AG09319 (cell line): ENCODE data around the gene LRRTM4.

ENCODE experiments used
- DNase-seq: peaks from one replicate; pipeline ENCODE4 v3.0.0-alpha.2; 2010; ENCODE audit warnings: low read depth; ENCODE audit errors: extremely low read depth
- TF ChIP-seq, protein P1 (sequence below): IDR thresholded peaks from 2 replicates; pipeline ENCODE4 v1.5.1; 2011; ENCODE audit warnings: low read depth, mild to moderate bottlenecking, inconsistent platforms, low read length, moderate library complexity

Gene LRRTM4

DNA sequence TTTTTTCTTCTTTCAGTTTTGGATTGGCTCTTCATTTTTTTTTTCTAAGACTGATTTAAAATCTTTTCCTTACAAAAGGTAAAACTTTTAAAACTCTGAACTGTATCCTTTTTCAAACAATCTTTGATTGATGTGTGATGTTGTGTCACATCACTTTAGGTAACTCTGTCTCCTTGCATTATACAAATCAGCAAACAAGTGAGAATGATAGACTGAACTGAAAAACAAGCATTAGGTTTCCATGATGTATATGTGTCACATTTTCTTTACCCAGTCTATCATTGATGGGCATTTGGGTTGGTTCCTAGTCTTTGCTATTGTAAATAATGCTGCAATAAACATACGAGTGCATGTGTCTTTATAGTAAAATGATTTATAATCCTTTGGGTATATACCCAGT, 655.7 kb downstream of the LRRTM4 start:
- TF ChIP-seq, protein P1, sequence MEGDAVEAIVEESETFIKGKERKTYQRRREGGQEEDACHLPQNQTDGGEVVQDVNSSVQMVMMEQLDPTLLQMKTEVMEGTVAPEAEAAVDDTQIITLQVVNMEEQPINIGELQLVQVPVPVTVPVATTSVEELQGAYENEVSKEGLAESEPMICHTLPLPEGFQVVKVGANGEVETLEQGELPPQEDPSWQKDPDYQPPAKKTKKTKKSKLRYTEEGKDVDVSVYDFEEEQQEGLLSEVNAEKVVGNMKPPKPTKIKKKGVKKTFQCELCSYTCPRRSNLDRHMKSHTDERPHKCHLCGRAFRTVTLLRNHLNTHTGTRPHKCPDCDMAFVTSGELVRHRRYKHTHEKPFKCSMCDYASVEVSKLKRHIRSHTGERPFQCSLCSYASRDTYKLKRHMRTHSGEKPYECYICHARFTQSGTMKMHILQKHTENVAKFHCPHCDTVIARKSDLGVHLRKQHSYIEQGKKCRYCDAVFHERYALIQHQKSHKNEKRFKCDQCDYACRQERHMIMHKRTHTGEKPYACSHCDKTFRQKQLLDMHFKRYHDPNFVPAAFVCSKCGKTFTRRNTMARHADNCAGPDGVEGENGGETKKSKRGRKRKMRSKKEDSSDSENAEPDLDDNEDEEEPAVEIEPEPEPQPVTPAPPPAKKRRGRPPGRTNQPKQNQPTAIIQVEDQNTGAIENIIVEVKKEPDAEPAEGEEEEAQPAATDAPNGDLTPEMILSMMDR: no peak
- no peak for DNase-seq

DNA sequence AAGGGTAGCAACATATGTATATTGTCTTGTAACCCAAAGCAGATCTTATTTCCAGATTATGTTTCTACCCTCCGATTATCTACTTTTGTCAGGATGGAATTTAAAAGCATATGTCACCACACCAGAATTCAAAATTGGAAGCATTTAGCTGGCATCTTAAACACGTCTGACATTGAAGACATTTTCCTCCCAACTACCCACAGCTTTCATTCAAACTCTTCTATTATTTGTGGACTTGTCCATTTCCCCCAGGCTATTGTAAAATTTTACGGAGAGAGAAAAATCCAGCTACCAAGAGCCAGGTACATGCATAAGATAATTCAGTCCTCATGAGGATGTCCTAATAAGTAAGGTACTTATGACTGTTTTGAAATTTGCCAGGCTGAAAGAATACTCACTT, 659.3 kb downstream of the LRRTM4 start:
- DNase-seq: no peak
- TF ChIP-seq, protein P1: no peak

DNA sequence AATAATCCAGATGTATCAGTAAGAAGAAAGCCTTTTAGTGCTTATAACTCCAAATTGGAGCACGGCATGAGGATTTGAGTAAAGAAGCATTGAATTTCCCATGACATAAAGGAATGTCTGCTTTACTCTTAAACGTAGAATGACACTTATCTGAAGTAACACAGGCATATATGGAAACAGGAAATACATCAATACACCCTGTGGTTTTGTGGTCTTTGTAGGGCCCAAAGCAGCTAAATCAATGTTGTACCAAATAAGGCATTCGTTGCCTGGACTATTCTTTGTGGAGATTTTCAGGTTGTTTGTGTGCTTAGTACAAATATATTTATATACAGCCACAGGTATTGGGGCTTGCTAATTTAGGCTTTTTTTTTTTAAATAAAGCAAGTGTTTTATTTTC, 660.5 kb downstream of the LRRTM4 start:
- DNase-seq: no peak
- TF ChIP-seq, protein P1: no peak

DNA sequence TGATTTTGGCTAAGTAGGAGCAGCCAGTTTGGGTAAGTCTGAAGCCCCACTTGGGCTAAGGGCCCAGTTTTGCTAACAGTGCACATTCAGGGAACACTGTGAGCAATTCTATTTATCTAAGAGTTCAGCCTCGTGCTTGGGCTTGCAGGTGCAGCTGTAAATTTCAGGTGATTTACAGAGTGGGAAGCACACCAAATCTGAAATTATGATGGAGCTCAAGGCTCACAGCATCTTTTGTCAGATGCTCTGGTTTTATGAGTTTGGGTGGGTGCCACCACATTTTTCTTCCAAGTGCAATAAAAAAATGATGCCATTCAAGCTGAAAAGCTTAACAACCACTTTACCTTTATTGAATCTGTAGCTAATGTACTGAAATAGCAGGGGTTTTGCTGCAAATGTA, 671.2 kb downstream of the LRRTM4 start:
- TF ChIP-seq, protein P1: no peak
- no peak for DNase-seq

DNA sequence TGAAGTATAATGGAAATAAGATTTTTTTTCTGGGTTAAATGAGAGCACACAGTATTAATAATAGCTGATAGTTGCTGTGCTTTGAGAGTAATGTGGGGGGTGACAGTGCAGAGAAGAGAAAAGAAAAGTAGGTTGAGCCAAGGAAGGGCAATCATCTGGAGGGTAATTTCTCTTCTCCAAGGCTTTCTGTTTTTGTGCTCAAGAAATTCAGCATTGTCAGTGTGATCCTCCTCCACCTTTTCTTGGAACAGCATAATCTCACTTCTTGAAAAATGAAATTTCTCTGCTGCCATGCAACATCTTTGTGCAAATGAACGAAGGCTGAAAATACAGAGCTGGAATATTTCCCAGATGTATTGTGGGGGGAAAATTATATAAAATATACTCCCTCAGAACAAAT, 673.1 kb downstream of the LRRTM4 start:
- DNase-seq: no peak

DNA sequence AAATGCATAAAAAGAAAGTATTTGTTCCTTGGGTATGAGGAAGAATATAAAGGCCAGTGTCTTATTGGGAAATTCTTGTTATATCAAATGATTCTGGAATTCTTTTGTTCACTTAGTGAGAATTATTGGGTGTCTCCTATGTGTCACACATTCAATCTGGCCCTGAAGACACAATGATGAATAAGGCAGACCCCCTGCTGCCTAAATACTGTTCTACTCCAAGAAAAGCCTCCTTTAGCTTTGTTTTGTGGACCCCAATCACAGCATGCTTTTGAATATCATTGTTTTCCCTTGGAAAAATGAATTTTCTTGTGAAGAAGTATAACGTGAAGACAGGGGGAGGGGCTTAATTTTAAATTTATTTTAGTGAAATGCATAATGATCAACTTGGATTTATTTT, 682.4 kb downstream of the LRRTM4 start:
- TF ChIP-seq, protein P1: no peak
- DNase-seq: no peak

More for the DNA sequence above, 673.1 kb downstream of the LRRTM4 start:
- TF ChIP-seq, protein P1: no peak

DNA sequence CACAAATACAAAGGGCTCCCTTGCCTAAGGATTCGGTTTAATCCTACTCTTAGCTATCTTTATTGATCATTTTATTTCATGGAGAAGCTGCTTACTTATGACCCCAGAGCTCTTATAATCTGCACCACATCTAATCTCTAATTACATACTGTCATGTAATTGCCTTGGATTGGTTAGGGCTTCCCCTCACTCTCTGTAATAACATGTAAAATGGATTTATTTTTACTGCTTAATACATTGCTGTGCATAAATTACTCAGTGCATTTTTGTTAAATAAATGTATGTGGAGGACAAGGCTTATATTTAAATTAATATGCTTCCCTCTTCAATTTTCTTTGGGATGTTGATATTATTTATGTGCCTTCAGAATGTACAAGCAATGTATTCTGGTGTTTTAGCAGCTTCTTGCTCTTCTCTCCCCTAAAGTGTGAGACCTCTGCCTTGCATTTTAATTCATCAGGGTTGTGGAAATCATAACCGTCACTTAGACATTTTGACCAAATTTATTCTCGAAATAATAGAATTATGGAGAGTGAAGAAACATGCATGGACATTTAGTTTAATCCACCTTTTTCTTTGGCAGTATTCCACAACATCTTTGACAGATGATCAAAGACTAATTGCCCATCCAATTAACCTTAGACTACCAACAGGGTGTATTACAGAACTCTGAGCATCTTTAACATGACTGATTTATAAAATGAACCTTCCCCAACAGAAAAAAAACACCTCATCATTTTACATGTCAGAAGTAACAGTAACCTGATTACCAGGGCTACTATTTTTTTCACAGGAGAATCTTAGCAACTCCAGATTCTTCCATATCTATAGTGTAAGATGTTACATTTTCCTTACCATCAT, 692.6 kb downstream of the LRRTM4 start:
- DNase-seq: no peak
- TF ChIP-seq, protein P1: no peak
